HepG2 (cell line): ENCODE measurements around the gene PTPRM. TPM values are rescaled to one million over a fixed set of nuclear protein-coding genes. Genes with fewer than 3 reads are reported as not detected.

Experiments
- ATAC-seq: fragments of 200-7000 bp; cut with Tn5 transposase; 3 replicates; pipeline ENCODE4 v1.9.1; 2020; ENCODE audit warnings: mild to moderate bottlenecking, moderate library complexity
- BruUV-seq: library from RNA; stranded (reverse); fragments of 400-500 nt; replicated peaks from 2 replicates; lab custom pipeline; 2021; lab: Mats Ljungman, UMichigan
- CTCF ChIA-PET: fragments of 300-600 bp; formaldehyde crosslinking; extraction: SDS; loops from one replicate; lab custom pipeline; 2021; ENCODE audit warnings: low total read pairs, inconsistent platforms, low intra/inter-chr PET ratio; lab: Yijun Ruan, JAX
- POLR2A ChIA-PET: fragments of 350-600 bp; sonication (Branson Sonifier 250); formaldehyde crosslinking; loops from one replicate; lab custom pipeline; 2020; ENCODE audit warnings: antibody characterized with exemption, inconsistent platforms; lab: Yijun Ruan, JAX
- DNase-seq: peaks from one replicate; pipeline ENCODE4 v3.0.0-alpha.2; 2015; ENCODE audit warnings: low spot score
- FAIRE-seq: peaks from 3 replicates; lab custom pipeline; 2011; peaks lifted over from hg19 to GRCh38; lab: Jason Lieb, UNC
- H2AFZ ChIP-seq: one replicate; pipeline ENCODE4 v1.6.1; 2011; ENCODE audit warnings: low read length, inconsistent platforms
- H3K27ac ChIP-seq: fragments of 300-600 bp; 3 replicates; pipeline ENCODE4 v1.8.0; 2011; ENCODE audit warnings: mixed run types, mild to moderate bottlenecking, mixed read lengths, low read length, inconsistent platforms; ENCODE audit not compliant: insufficient read depth; ENCODE audit errors: extremely low read length
- H3K27me3 ChIP-seq, 2 experiments: fragments of 200-600 bp in 1 of 2; 2 replicates in 1 of 2; 3 replicates in 1 of 2; pipeline versions ENCODE4 v1.6.0 to v1.8.0; 2011; ENCODE audit warnings: low read length in 2 of 2, mild to moderate bottlenecking in 2 of 2, moderate library complexity in 2 of 2, inconsistent platforms in 1 of 2; ENCODE audit not compliant: insufficient read depth in 2 of 2, control insufficient read depth in 1 of 2
- H3K36me3 ChIP-seq, 2 experiments: fragments of 200-600 bp in 1 of 2; replicated peaks in 1 of 2; 2 replicates in 1 of 2; 3 replicates in 1 of 2; pipeline versions ENCODE4 v1.5.1 to v1.8.0; 2011; ENCODE audit warnings: low read length in 2 of 2, inconsistent platforms in 1 of 2; ENCODE audit not compliant: insufficient read depth in 2 of 2, control insufficient read depth in 1 of 2
- H3K4me1 ChIP-seq: 2 replicates; pipeline ENCODE4 v1.5.1; 2012; ENCODE audit warnings: low read length, inconsistent platforms; ENCODE audit not compliant: insufficient read depth
- H3K4me2 ChIP-seq: 2 replicates; pipeline ENCODE4 v1.6.0; 2011; ENCODE audit warnings: low read depth, low read length, inconsistent platforms
- H3K4me3 ChIP-seq, 3 experiments: fragments of 200-600 bp in 1 of 3; sonication (generic), shearing (Covaris generic) in 1 of 3; replicated peaks in 1 of 3; 2 replicates each; pipeline ENCODE4 v1.5.1; 2011 to 2016; ENCODE audit warnings: low read length in 3 of 3, inconsistent platforms in 2 of 3, low read depth in 2 of 3, mild to moderate bottlenecking in 2 of 3, control low read depth in 1 of 3, mixed read lengths in 1 of 3; ENCODE audit not compliant: insufficient read depth in 1 of 3
- H3K79me2 ChIP-seq: one replicate; pipeline ENCODE4 v1.6.1; 2011; ENCODE audit warnings: low read length, inconsistent platforms; ENCODE audit not compliant: insufficient read depth
- H3K9ac ChIP-seq: 2 replicates; pipeline ENCODE4 v1.6.0; 2011; ENCODE audit warnings: mild to moderate bottlenecking, low read depth, low read length, inconsistent platforms; ENCODE audit not compliant: insufficient read depth
- H3K9me3 ChIP-seq: 2 replicates; pipeline ENCODE4 v1.5.1; 2012; ENCODE audit warnings: mild to moderate bottlenecking, low read length
- H4K20me1 ChIP-seq: 2 replicates; pipeline ENCODE4 v1.6.0; 2011; ENCODE audit warnings: inconsistent platforms, mild to moderate bottlenecking, low read length, moderate library complexity; ENCODE audit not compliant: insufficient read depth
- ARHGAP35 ChIP-seq: sonication (generic); formaldehyde crosslinking; IDR thresholded peaks from 2 replicates; pipeline ENCODE4 v1.9.0; 2022; ENCODE audit warnings: mild to moderate bottlenecking, inconsistent platforms, moderate library complexity, missing genetic modification reagents, borderline replicate concordance
- ETV5 ChIP-seq: IDR thresholded peaks from 2 replicates; pipeline ENCODE4 v1.6.1; 2018; ENCODE audit warnings: missing biosample characterization, missing genetic modification reagents, inconsistent platforms, borderline replicate concordance
- SALL1 ChIP-seq: sonication (generic); formaldehyde crosslinking; IDR thresholded peaks from 2 replicates; pipeline ENCODE4 v1.8.0; 2022; ENCODE audit warnings: mild to moderate bottlenecking, missing genetic modification reagents
- TAF1 ChIP-seq: sonication (generic); formaldehyde crosslinking; IDR thresholded peaks from 2 replicates; pipeline ENCODE4 v1.4.0; 2020; ENCODE audit warnings: missing genetic modification reagents
- ZBTB7A ChIP-seq: sonication (generic); formaldehyde crosslinking; IDR thresholded peaks from 2 replicates; pipeline ENCODE4 v1.8.0; 2022; ENCODE audit warnings: mild to moderate bottlenecking, missing genetic modification reagents
- ZNF44 ChIP-seq: sonication (generic); formaldehyde crosslinking; IDR thresholded peaks from 2 replicates; pipeline ENCODE4 v1.5.1; 2020; ENCODE audit warnings: mild to moderate bottlenecking, missing genetic modification reagents
- WGBS: methylation state at CpG from one replicate; pipeline ENCODE4 v1.1.6; 2017; ENCODE audit warnings: low lambda C conversion rate; 5-methylcytosine and 5-hydroxymethylcytosine counted together
- in situ Hi-C: cut with HindIII; loops from 2 replicates; pipeline ENCODE4 v1.10.0; 2017; ENCODE audit warnings: low pct_unique_long_range_greater_than_20kb; ENCODE audit not compliant: extremely low pct_ligation_motif_present
- intact Hi-C: fragments of 100-400 bp; cut with micrococcal nuclease; formaldehyde crosslinking; loops from one replicate; pipeline ENCODE4 v1.10.0; 2022; ENCODE audit not compliant: unreplicated experiment
- polyA plus RNA-seq, 8 experiments: library from polyadenylated mRNA; depleted of rRNA in 3 of 8; stranded (reverse) in 7 of 8; unstranded in 1 of 8; fragments of >200 nt; fragmentation: Illumina TruSeq in 4 of 8; extraction: Trizol in 4 of 8; gene quantifications; 2 replicates each; pipeline versions ENCODE4 v1.2.1 to v1.2.3, GENCODE V29; 2011 to 2016; ENCODE audit warnings: low read depth in 4 of 8, missing spikeins in 1 of 8, mixed read lengths in 1 of 8; ENCODE audit not compliant: insufficient read depth in 1 of 8
- total RNA-seq, 5 experiments: library from RNA; depleted of rRNA; stranded (reverse); fragments of >200 nt; fragmentation: Illumina TruSeq; extraction: Trizol; gene quantifications; 2 replicates each; pipeline ENCODE4 v1.2.3, GENCODE V29; 2016; ENCODE audit warnings: low read depth in 1 of 5
- TF ChIP-seq, protein P1 (sequence below): sonication (generic); formaldehyde crosslinking; conservative IDR thresholded peaks from 2 replicates; pipeline ENCODE4 v1.4.0; 2020; ENCODE audit warnings: missing genetic modification reagents
- TF ChIP-seq, protein P2 (sequence below): IDR thresholded peaks from 2 replicates; pipeline ENCODE4 v1.6.1; 2016; ENCODE audit warnings: control low read depth

PTPRM gene
- total and polyA plus RNA-seq, 2 of the 13 experiments (the other 11 are each of a cell fraction or from before 2014, with no cell fraction given) = 12.6 to 108 TPM

DNA sequence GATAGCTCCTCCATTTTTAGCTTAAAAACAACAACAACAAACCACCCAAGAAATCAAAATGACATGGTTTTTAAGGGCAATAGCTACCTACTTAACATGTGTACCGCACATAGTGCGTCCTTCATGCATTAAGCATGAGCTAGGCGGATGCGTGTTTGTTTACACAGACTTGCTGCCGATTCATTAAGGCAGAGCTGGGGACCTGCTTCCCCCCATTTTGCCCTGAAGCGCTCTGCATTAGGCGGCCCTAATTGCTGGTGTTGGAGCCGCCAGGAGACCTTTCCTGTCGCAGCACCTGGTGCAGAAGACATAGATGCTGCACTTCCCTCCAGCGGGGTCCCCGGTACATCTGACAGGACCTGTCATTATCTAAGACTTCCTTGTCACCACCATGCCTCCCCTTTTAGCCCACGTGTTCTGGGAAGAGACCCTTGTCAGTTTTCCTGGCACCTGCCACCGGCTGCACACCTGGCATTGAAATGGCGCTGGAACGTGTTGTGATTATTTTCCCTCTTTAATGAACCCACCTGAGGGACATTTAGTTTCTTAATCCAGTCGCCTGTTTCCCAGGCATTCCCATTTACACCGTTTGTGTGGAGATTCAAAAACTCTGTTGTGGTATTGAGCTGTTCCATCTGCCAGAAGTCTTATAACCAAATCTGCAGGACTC is 781.1 kb downstream of the PTPRM start:
- BruUV-seq = no TSS peak
- in situ Hi-C loops (no loop called here), intact Hi-C loops (no loop called here)
- Histone ChIP-seq H4K20me1 (no peaks in the 10 kb centered on the region), H3K4me3 (no peak overlapping the region), H3K27me3 (no peaks in the 10 kb centered on the region), H3K36me3 (0 out of 5 replicates have a peak, but pooled peaks cover 0 to 3% of the 10 kb centered on the region in 2 experiments), H3K4me1 (peaks cover 17% of the 10 kb centered on the region), H3K9me3 (no peaks in the 10 kb centered on the region), H3K9ac (no peak overlapping the region), H3K79me2 (no peaks in the 10 kb centered on the region), H2AFZ (no peak overlapping the region), H3K27ac (no peak overlapping the region), H3K4me2 (no peak overlapping the region)
- POLR2A ChIA-PET = no interaction called here
- TF ChIP-seq TAF1 (no peak), ARHGAP35 (CRISPR knock-in tag) (no peak), ZBTB7A (CRISPR knock-in tag) (no peak), ETV5 (CRISPR knock-in tag) (no peak), SALL1 (CRISPR knock-in tag) (no peak), ZNF44 (no peak)
- TF ChIP-seq, protein P1, sequence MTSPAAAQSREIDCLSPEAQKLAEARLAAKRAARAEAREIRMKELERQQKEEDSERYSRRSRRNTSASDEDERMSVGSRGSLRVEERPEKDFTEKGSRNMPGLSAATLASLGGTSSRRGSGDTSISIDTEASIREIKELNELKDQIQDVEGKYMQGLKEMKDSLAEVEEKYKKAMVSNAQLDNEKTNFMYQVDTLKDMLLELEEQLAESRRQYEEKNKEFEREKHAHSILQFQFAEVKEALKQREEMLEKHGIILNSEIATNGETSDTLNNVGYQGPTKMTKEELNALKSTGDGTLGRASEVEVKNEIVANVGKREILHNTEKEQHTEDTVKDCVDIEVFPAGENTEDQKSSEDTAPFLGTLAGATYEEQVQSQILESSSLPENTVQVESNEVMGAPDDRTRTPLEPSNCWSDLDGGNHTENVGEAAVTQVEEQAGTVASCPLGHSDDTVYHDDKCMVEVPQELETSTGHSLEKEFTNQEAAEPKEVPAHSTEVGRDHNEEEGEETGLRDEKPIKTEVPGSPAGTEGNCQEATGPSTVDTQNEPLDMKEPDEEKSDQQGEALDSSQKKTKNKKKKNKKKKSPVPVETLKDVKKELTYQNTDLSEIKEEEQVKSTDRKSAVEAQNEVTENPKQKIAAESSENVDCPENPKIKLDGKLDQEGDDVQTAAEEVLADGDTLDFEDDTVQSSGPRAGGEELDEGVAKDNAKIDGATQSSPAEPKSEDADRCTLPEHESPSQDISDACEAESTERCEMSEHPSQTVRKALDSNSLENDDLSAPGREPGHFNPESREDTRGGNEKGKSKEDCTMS (CRISPR knock-in tag) = no peak
- TF ChIP-seq, protein P2, sequence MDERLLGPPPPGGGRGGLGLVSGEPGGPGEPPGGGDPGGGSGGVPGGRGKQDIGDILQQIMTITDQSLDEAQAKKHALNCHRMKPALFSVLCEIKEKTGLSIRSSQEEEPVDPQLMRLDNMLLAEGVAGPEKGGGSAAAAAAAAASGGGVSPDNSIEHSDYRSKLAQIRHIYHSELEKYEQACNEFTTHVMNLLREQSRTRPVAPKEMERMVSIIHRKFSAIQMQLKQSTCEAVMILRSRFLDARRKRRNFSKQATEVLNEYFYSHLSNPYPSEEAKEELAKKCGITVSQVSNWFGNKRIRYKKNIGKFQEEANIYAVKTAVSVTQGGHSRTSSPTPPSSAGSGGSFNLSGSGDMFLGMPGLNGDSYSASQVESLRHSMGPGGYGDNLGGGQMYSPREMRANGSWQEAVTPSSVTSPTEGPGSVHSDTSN (CRISPR knock-in tag) = no peak
- no peak for FAIRE-seq
- no peak for DNase-seq
- WGBS = 95% methylated on average over 16 of the region's 17 CpGs
- CTCF ChIA-PET = no interaction called here
- no peak for ATAC-seq
